WTC11 (cell line): ENCODE measurements around the gene TRPM8. TPM values are rescaled to one million over a fixed set of nuclear protein-coding genes. Genes with fewer than 3 reads are reported as not detected.

Source experiments
- ATAC-seq: fragments of 200-7000 bp; cut with Tn5 transposase; 2 replicates; pipeline ENCODE4 v1.10.0; 2021; ENCODE audit warnings: mild to moderate bottlenecking, moderate library complexity
- Bru-seq: library from RNA; stranded (reverse); fragments of 400-500 nt; gene quantifications from one replicate; lab custom pipeline; 2021; lab: Mats Ljungman, UMichigan
- CTCF ChIA-PET: fragments of 300-600 bp; sonication (Branson Sonifier 250); formaldehyde crosslinking; loops from one replicate; lab custom pipeline; 2021; ENCODE audit warnings: antibody characterized with exemption; lab: Charles Lee
- POLR2A ChIA-PET: fragments of 350-600 bp; sonication (Branson Sonifier 250); formaldehyde crosslinking; loops from one replicate; lab custom pipeline; 2021; ENCODE audit warnings: antibody characterized with exemption; lab: Charles Lee
- DNase-seq: peaks from one replicate; pipeline ENCODE4 v3.0.0; 2021; ENCODE audit warnings: low spot score
- H3K27ac Mint-ChIP-seq: 2 replicates; pipeline ENCODE4 v1.8.0; 2021; ENCODE audit warnings: mixed read lengths
- H3K27me3 Mint-ChIP-seq: 2 replicates; pipeline ENCODE4 v1.8.0; 2021; ENCODE audit warnings: low read depth, mild to moderate bottlenecking, moderate library complexity, mixed read lengths
- H3K36me3 Mint-ChIP-seq: 2 replicates; pipeline ENCODE4 v1.8.0; 2021; ENCODE audit warnings: mixed read lengths
- H3K4me1 Mint-ChIP-seq: 2 replicates; pipeline ENCODE4 v1.8.0; 2022; ENCODE audit warnings: mixed read lengths
- H3K4me3 Mint-ChIP-seq: 2 replicates; pipeline ENCODE4 v1.8.0; 2021; ENCODE audit warnings: mild to moderate bottlenecking, moderate library complexity, mixed read lengths
- H3K9me3 Mint-ChIP-seq: 2 replicates; pipeline ENCODE4 v1.8.0; 2021; ENCODE audit warnings: mixed read lengths
- E2F1 ChIP-seq: sonication (generic); formaldehyde crosslinking; IDR thresholded peaks from 2 replicates; pipeline ENCODE4 v1.8.0; 2022; ENCODE audit warnings: mild to moderate bottlenecking, missing genetic modification reagents
- ELF4 ChIP-seq: sonication (generic); formaldehyde crosslinking; IDR thresholded peaks from 2 replicates; pipeline ENCODE4 v1.8.1; 2022; ENCODE audit warnings: low read depth, mild to moderate bottlenecking, moderate library complexity, missing genetic modification reagents
- ETV6 ChIP-seq: sonication (generic); formaldehyde crosslinking; IDR thresholded peaks from 2 replicates; pipeline ENCODE4 v1.8.1; 2022; ENCODE audit warnings: mild to moderate bottlenecking, missing genetic modification reagents
- FOXP4 ChIP-seq: sonication (generic); formaldehyde crosslinking; IDR thresholded peaks from 2 replicates; pipeline ENCODE4 v1.8.0; 2022; ENCODE audit warnings: mild to moderate bottlenecking, missing genetic modification reagents
- HMGA2 ChIP-seq: fragments of 250-450 bp; sonication (Bioruptor Pico); IDR thresholded peaks from 2 replicates; pipeline ENCODE4 v1.4.0; 2021; ENCODE audit warnings: mild to moderate bottlenecking, moderate library complexity
- HMGXB4 ChIP-seq: sonication (generic); formaldehyde crosslinking; IDR thresholded peaks from 2 replicates; pipeline ENCODE4 v1.8.1; 2023; ENCODE audit warnings: mild to moderate bottlenecking, moderate library complexity, missing genetic modification reagents
- MLX ChIP-seq: sonication (generic); formaldehyde crosslinking; IDR thresholded peaks from 2 replicates; pipeline ENCODE4 v1.8.1; 2023; ENCODE audit warnings: mild to moderate bottlenecking, missing genetic modification reagents, moderate library complexity
- NR3C1 ChIP-seq: sonication (generic); formaldehyde crosslinking; conservative IDR thresholded peaks from 2 replicates; pipeline ENCODE4 v1.8.1; 2023; ENCODE audit warnings: low read depth, mild to moderate bottlenecking, missing genetic modification reagents
- OVOL2 ChIP-seq: fragments of 250-450 bp; sonication (Bioruptor Pico); IDR thresholded peaks from 2 replicates; pipeline ENCODE4 v1.9.0; 2021; ENCODE audit warnings: mild to moderate bottlenecking, borderline replicate concordance
- TCF7 ChIP-seq: sonication (generic); formaldehyde crosslinking; IDR thresholded peaks from 2 replicates; pipeline ENCODE4 v1.8.0; 2022; ENCODE audit warnings: mild to moderate bottlenecking, low read depth, missing genetic modification reagents, moderate library complexity
- ZMAT4 ChIP-seq: fragments of 250-450 bp; sonication (Bioruptor Pico); IDR thresholded peaks from 2 replicates; pipeline ENCODE4 v1.9.0; 2021; ENCODE audit warnings: mild to moderate bottlenecking
- ZNF138 ChIP-seq: sonication (generic); formaldehyde crosslinking; conservative IDR thresholded peaks from 2 replicates; pipeline ENCODE4 v1.8.1; 2022; ENCODE audit warnings: mild to moderate bottlenecking, moderate library complexity, missing genetic modification reagents
- ZNF281 ChIP-seq: sonication (generic); formaldehyde crosslinking; IDR thresholded peaks from 2 replicates; pipeline ENCODE4 v1.8.0; 2023; ENCODE audit warnings: mild to moderate bottlenecking, missing genetic modification reagents
- ZNF317 ChIP-seq: sonication (generic); formaldehyde crosslinking; IDR thresholded peaks from 2 replicates; pipeline ENCODE4 v1.8.1; 2023; ENCODE audit warnings: low read depth, mild to moderate bottlenecking, moderate library complexity, missing genetic modification reagents, borderline replicate concordance
- ZNF396 ChIP-seq: fragments of 250-450 bp; sonication (Bioruptor Pico); IDR thresholded peaks from 2 replicates; pipeline ENCODE4 v1.8.0; 2021; ENCODE audit warnings: mild to moderate bottlenecking, moderate library complexity, borderline replicate concordance
- ZNF416 ChIP-seq: fragments of 250-450 bp; sonication (Bioruptor Pico); IDR thresholded peaks from 2 replicates; pipeline ENCODE4 v1.9.0; 2021; ENCODE audit warnings: mild to moderate bottlenecking, inconsistent platforms
- long read RNA-seq, 3 experiments: library from RNA in 1 of 3; library from capped mRNA in 1 of 3; library from polyadenylated mRNA in 1 of 3; unstranded in 2 of 3; stranded (forward) in 1 of 3; transcript quantifications; one replicate each; pipeline ENCODE4 v2.0.0, GENCODE V29; 2021
- total RNA-seq: library from RNA; stranded (reverse); gene quantifications from 3 replicates; pipeline ENCODE4 v1.2.3, GENCODE V29; 2021

The TRPM8 gene
- total RNA-seq (0.26 TPM in 1 of 3 replicates, not detected in the others), Bru-seq, nascent RNA (percentile 7 among the genes with signal in this experiment)
- long read RNA-seq, experiment 1, result 0 reads
- long read RNA-seq, experiment 2, result 0 reads
- long read RNA-seq, experiment 3, result 0 reads

GRCh38 chr2:233917116-233917515 lies at the start of gene TRPM8:
TRPM8 (plus strand) TSS chr2:233917373; CDS start chr2:233926538, 9,165 bp downstream.
- no peak within 1 kb of the TSS for H3K27ac Mint-ChIP-seq
- ChIA-PET POLR2A (no interaction called here), CTCF (interaction anchor here (1.3 to 2.4 kb wide), 3 partner anchors 10 to 59 kb away, joined by 4 to 13 read pairs (median 10); no protein-coding TSS in a partner anchor)
- ATAC-seq, result no peak
- H3K36me3 Mint-ChIP-seq, result no peaks in the 10 kb centered on the region
- no peak within 1 kb of the TSS for H3K4me3 Mint-ChIP-seq
- H3K27me3 Mint-ChIP-seq, result no peaks in the 10 kb centered on the region; the same call in 1 of the 2 replicates
- no peak for DNase-seq
- no peak for TF ChIP-seq ZNF281 (CRISPR knock-in tag)
- no peak for TF ChIP-seq ZNF396 (CRISPR knock-in tag)
- TF ChIP-seq MLX (CRISPR knock-in tag), result no peak
- no peak for TF ChIP-seq HMGXB4 (CRISPR knock-in tag)
- no peak for TF ChIP-seq ELF4 (CRISPR knock-in tag)
- TF ChIP-seq TCF7, result no peak
- TF ChIP-seq NR3C1 (CRISPR knock-in tag), result no peak
- TF ChIP-seq E2F1, result no peak
- TF ChIP-seq ETV6 (CRISPR knock-in tag), result no peak
- no peak for TF ChIP-seq ZNF138
- TF ChIP-seq HMGA2 (CRISPR knock-in tag), result no peak
- TF ChIP-seq OVOL2, result no peak
- no peak for TF ChIP-seq ZNF317 (CRISPR knock-in tag)
- no peak for TF ChIP-seq FOXP4 (CRISPR knock-in tag)
- TF ChIP-seq ZMAT4 (CRISPR knock-in tag), result no peak
- TF ChIP-seq ZNF416 (CRISPR knock-in tag), result no peak
- TF ChIP-seq, all 79 proteins: peak for 0
- H3K9me3 Mint-ChIP-seq, result no peaks in the 10 kb centered on the region
- H3K4me1 Mint-ChIP-seq, result peaks cover 11% of the 10 kb centered on the region
